Glutamatergic neuron (in vitro differentiated cells): Measurements from ENCODE around the gene APELA. TPM values are rescaled to one million over a fixed set of nuclear protein-coding genes. Genes with fewer than 3 reads are reported as not detected.

Experiments used
- DNase-seq: peaks from one replicate; pipeline ENCODE4 v3.0.0; 2022
- H3K27ac Mint-ChIP-seq: one replicate; pipeline ENCODE4 v1.8.0; 2020; ENCODE audit warnings: mild to moderate bottlenecking, mixed read lengths, inconsistent platforms; ENCODE audit not compliant: unreplicated experiment
- H3K27me3 Mint-ChIP-seq: one replicate; pipeline ENCODE4 v1.8.0; 2020; ENCODE audit warnings: mild to moderate bottlenecking, moderate library complexity, mixed read lengths, inconsistent platforms; ENCODE audit not compliant: unreplicated experiment
- H3K36me3 Mint-ChIP-seq: one replicate; pipeline ENCODE4 v1.8.0; 2020; ENCODE audit warnings: mild to moderate bottlenecking, mixed read lengths, inconsistent platforms; ENCODE audit not compliant: unreplicated experiment
- H3K4me1 Mint-ChIP-seq: one replicate; pipeline ENCODE4 v1.8.0; 2020; ENCODE audit warnings: mild to moderate bottlenecking, low read depth, mixed read lengths, inconsistent platforms; ENCODE audit not compliant: unreplicated experiment
- H3K4me3 Mint-ChIP-seq: one replicate; pipeline ENCODE4 v1.8.0; 2020; ENCODE audit warnings: mild to moderate bottlenecking, mixed read lengths, inconsistent platforms; ENCODE audit not compliant: unreplicated experiment
- H3K9me3 Mint-ChIP-seq: one replicate; pipeline ENCODE4 v1.8.0; 2020; ENCODE audit warnings: mild to moderate bottlenecking, moderate library complexity, mixed read lengths, inconsistent platforms; ENCODE audit not compliant: unreplicated experiment
- total RNA-seq: library from RNA; stranded (reverse); fragmentation: NEBNext Ultra II Directional; extraction: Animal tissue kit (Norgen Biotek cat#: 25700); gene quantifications from one replicate; pipeline ENCODE4 v1.2.1, GENCODE V29; 2021; ENCODE audit not compliant: unreplicated experiment
- TF ChIP-seq, protein P1 (sequence below): fragments of 200-600 bp; sonication (generic); IDR thresholded peaks from one replicate; pipeline ENCODE4 v1.5.0; 2021; ENCODE audit not compliant: partially characterized antibody, unreplicated experiment

The APELA gene
- total RNA-seq, 1 donor from 2014 or later: 0.88 TPM

DNA sequence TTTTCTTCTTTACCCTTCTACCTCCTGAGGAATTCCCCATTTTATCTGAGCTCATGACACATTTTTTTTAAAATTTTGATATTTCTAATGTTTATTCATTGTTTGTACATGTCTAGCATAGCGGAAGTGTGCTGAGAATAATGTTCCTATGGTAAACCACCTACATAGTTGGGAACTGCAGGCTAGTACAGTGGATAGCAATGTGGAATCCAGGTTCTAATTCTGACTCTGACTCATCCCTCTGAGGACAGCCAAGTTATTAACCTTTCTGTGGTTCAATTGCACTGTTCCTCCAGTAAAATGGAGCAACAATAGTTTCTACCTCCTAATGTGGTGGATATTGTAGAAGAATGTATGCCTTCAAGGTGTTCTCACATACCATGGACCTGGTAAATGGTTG, 20.6 kb upstream of the APELA start:
- no peaks in the 10 kb centered on the region for H3K36me3 Mint-ChIP-seq
- no peak overlapping the region for H3K4me3 Mint-ChIP-seq
- no peaks in the 10 kb centered on the region for H3K4me1 Mint-ChIP-seq
- no peaks in the 10 kb centered on the region for H3K9me3 Mint-ChIP-seq
- TF ChIP-seq, protein P1, sequence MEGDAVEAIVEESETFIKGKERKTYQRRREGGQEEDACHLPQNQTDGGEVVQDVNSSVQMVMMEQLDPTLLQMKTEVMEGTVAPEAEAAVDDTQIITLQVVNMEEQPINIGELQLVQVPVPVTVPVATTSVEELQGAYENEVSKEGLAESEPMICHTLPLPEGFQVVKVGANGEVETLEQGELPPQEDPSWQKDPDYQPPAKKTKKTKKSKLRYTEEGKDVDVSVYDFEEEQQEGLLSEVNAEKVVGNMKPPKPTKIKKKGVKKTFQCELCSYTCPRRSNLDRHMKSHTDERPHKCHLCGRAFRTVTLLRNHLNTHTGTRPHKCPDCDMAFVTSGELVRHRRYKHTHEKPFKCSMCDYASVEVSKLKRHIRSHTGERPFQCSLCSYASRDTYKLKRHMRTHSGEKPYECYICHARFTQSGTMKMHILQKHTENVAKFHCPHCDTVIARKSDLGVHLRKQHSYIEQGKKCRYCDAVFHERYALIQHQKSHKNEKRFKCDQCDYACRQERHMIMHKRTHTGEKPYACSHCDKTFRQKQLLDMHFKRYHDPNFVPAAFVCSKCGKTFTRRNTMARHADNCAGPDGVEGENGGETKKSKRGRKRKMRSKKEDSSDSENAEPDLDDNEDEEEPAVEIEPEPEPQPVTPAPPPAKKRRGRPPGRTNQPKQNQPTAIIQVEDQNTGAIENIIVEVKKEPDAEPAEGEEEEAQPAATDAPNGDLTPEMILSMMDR: no peak
- no peaks in the 10 kb centered on the region for H3K27me3 Mint-ChIP-seq
- H3K27ac Mint-ChIP-seq: no peak overlapping the region
- DNase-seq: no peak

DNA sequence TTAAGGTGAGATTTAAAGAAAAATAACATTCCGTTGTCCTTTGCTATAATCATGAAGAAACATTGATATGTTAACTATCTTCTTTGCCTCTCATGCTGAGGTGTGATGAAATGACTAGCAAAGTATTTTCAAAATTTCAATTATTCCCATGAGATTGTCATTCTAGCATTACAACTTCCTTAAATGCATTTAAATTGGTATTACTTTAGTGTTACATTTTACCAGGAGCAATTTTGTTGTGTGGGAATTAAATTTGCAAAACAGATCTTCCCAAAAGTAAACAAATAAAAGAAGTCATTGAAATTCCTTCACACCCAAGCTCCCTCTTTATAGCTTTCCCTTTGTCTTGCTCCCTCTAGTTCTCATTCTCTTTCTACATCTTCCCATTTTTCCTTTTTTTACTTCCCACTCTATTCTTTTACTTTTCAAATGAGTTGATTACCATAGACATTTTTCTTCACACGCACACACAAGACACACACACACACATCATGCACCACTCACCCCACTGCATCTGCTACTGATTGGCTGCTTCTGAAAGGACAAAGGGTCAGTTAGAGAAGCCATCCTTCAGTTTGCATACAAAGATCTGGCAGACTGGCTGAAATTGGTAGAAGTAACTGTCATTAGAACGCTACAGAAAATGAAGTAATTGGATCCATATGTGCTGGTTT, 10.0 kb upstream of the APELA start:
- DNase-seq: no peak
- Mint-ChIP-seq H3K36me3 (no peaks in the 10 kb centered on the region), H3K4me1 (peaks cover 2% of the 10 kb centered on the region), H3K27ac (no peak overlapping the region), H3K9me3 (peaks cover 3% of the 10 kb centered on the region), H3K27me3 (no peaks in the 10 kb centered on the region), H3K4me3 (no peak overlapping the region)
- TF ChIP-seq, protein P1: no peak

DNA sequence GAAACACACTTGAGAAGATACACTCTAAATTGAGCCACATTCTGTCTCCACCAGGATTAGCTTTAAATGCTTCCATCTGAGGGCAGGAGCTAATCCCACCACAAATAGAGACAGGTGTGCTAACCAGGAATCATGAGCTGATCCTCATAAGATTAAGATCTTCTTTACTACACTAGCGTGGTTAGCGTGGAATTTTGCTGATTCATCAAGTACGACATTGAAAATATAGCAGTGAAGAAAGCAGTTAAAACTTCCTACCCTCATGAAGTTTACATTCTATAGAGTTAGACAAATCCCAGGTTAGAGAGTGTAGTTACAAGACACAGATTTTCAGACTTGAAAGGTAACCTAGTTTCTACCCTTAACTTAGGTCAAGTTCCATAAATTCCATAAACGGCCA, 5.3 kb upstream of the APELA start:
- TF ChIP-seq, protein P1: no peak
- DNase-seq: no peak
- peaks cover 2% of the 10 kb centered on the region for H3K4me1 Mint-ChIP-seq
- no peak overlapping the region for H3K4me3 Mint-ChIP-seq
- H3K9me3 Mint-ChIP-seq: no peaks in the 10 kb centered on the region
- H3K36me3 Mint-ChIP-seq: peaks cover 5% of the 10 kb centered on the region
- no peaks in the 10 kb centered on the region for H3K27me3 Mint-ChIP-seq
- H3K27ac Mint-ChIP-seq: no peak overlapping the region

DNA sequence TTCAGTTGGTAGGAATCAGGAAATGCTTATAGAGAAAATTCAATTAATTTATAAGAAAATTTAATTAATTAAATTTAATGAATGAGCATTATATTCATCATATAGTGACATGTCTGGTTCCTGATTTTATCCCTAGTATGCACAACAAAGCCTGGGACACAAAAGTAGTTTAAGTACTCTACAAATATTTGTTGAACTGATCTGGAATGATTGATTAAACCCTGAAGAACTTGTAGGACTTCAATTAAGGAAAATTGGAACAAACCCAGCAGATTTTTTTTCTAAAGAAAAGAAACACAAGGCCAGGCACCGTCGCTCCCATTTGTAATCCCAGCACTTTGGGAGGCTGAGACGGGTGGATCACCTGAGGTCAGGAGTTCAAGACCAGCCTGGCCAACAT, 4.5 kb upstream of the APELA start:
- Mint-ChIP-seq H3K4me1 (peaks cover 5% of the 10 kb centered on the region), H3K27me3 (no peaks in the 10 kb centered on the region), H3K4me3 (no peak overlapping the region), H3K9me3 (no peaks in the 10 kb centered on the region), H3K27ac (no peak overlapping the region), H3K36me3 (peaks cover 5% of the 10 kb centered on the region)
- no peak for DNase-seq
- TF ChIP-seq, protein P1: no peak

DNA sequence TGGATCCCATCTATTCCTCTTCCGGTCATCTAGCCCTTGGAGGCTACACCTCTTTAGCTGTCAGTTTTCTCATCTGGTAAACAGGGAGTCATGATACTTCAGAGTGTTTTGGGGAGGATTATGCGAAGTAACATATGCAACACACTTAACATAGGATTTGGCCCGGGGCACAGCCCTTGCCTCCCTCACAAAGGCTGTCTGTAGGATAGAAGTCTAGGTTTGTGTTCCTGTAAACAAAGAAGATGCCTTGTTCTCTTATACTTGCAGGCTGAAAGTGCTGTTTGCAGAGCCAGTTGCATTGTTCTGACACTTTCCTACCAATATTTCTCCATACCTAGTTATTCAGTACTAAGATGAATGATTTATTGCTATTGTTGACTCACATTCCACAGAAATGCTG, 2.2 kb upstream of the APELA start:
- no peak overlapping the region for H3K4me3 Mint-ChIP-seq
- no peaks in the 10 kb centered on the region for H3K27me3 Mint-ChIP-seq
- no peaks in the 10 kb centered on the region for H3K9me3 Mint-ChIP-seq
- TF ChIP-seq, protein P1: no peak
- DNase-seq: no peak
- peaks cover 5% of the 10 kb centered on the region for H3K36me3 Mint-ChIP-seq
- no peak overlapping the region for H3K27ac Mint-ChIP-seq
- H3K4me1 Mint-ChIP-seq: peaks cover 7% of the 10 kb centered on the region
